ENCODE data around the gene KIF12.

DNA sequence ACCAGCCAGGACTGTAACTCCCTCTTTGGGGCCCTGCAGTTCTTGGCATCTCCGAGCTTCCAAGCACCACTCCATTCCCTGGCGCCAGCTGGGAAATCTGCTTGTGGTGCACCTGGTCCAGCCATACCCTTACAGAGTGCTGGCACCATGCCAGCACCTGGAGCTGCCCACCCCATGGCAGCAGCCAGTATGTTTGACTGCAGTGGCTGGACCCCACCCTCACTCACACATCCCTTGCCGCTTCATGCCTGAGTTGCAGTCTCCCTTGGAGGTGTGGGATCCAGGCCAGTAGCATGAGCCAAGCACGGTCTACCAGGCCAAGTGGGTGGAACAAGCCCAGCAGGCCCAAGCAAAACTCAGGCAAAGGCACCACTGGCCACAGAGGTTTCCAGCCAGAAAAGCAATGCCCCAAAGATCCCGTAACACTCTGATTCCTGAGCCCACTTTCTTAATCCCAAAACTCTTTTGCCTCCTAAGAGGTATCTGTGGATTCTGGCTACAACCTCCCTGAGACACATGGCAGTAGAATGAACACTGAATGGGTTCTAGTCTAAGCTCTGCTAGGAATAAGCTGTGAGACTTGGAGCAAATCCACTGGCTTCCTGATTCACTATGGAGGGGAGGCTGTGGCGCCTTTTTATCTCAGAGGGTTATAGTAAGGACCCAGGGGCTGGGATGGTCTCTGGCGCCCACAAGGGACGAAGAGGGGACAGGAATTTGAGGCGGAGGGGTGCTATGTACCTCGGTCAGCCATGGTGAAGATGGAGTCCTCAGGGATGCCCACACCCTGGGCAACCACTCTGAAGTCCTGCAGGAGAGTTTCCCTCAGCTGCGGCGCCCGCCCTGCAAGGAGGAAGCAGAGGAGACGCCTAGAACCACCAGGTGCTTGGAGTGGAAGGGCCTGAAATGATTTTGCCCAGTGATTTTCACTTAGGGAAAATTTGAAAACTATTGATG, 26.6 kb downstream of the KIF12 start:
- TF ChIP-seq, protein P1, sequence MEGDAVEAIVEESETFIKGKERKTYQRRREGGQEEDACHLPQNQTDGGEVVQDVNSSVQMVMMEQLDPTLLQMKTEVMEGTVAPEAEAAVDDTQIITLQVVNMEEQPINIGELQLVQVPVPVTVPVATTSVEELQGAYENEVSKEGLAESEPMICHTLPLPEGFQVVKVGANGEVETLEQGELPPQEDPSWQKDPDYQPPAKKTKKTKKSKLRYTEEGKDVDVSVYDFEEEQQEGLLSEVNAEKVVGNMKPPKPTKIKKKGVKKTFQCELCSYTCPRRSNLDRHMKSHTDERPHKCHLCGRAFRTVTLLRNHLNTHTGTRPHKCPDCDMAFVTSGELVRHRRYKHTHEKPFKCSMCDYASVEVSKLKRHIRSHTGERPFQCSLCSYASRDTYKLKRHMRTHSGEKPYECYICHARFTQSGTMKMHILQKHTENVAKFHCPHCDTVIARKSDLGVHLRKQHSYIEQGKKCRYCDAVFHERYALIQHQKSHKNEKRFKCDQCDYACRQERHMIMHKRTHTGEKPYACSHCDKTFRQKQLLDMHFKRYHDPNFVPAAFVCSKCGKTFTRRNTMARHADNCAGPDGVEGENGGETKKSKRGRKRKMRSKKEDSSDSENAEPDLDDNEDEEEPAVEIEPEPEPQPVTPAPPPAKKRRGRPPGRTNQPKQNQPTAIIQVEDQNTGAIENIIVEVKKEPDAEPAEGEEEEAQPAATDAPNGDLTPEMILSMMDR (optimal IDR thresholded peaks at IDR 0.05 in 1 of 3, IDR thresholded peaks at IDR 0.05 in 1 of 3, conservative IDR thresholded peaks at IDR 0.05 in 1 of 3; ENCODE audit: extremely low read depth in 1 of 3, insufficient read depth in 2 of 3, low read length in 3 of 3), result no peak
- peak; percentile 24 for TF ChIP-seq EZH2 (IDR thresholded peaks at IDR 0.05; ENCODE audit: low read length)

Measured in keratinocyte (primary cell).